PC-3 (cell line): Measurements from ENCODE around the gene RIOX2.
"Not testable (repeated sequence)": the region's sequence is repeated elsewhere in the genome, so short reads cannot be mapped to it uniquely, and the experiment has no call there.

ENCODE experiments used
- EZH2 ChIP-seq: fragments of 300-600 bp; sonication (generic); IDR thresholded peaks from one replicate; pipeline ENCODE4 v1.6.1; 2017; ENCODE audit warnings: antibody characterized with exemption, mild to moderate bottlenecking, low read length; ENCODE audit not compliant: unreplicated experiment
- EZH2phosphoT487 ChIP-seq: fragments of 300-600 bp; sonication (generic); IDR thresholded peaks from 2 replicates; pipeline ENCODE4 v1.6.1; 2018; ENCODE audit warnings: mild to moderate bottlenecking, antibody characterized with exemption, low read length, borderline replicate concordance
- TF ChIP-seq, protein P1 (sequence below): fragments of 300-600 bp; sonication (generic); conservative IDR thresholded peaks from 2 replicates; pipeline ENCODE4 v1.5.1; 2017; ENCODE audit warnings: antibody characterized with exemption, low read depth, mild to moderate bottlenecking, low read length

DNA sequence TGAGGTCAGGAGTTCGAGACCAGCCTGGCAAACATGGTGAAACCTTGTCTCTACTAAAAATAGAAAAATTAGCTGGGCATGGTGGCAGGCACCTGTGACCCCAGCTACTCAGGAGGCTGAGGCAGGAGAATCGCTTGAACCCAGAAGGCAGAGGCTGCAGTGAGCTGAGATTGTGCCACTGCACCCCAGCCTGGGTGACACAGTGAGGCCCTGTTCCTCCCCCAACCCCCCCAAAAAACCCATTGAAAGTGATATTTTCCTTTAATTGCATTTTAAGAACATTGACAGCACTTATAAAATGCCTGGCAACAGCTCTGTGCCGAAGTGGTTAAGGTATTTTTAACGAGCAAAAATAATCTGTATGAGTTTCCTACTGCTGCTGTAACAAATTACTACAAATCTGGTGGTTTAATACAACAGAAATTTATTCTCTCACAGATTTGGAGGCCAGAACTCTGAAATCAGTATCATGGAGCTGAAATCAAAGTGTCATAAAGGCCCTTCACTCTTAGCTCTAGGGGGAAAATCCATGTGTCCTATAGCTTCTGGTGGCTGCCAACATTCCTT lies 38.7 kb upstream of the RIOX2 start:
- TF ChIP-seq, protein P1, sequence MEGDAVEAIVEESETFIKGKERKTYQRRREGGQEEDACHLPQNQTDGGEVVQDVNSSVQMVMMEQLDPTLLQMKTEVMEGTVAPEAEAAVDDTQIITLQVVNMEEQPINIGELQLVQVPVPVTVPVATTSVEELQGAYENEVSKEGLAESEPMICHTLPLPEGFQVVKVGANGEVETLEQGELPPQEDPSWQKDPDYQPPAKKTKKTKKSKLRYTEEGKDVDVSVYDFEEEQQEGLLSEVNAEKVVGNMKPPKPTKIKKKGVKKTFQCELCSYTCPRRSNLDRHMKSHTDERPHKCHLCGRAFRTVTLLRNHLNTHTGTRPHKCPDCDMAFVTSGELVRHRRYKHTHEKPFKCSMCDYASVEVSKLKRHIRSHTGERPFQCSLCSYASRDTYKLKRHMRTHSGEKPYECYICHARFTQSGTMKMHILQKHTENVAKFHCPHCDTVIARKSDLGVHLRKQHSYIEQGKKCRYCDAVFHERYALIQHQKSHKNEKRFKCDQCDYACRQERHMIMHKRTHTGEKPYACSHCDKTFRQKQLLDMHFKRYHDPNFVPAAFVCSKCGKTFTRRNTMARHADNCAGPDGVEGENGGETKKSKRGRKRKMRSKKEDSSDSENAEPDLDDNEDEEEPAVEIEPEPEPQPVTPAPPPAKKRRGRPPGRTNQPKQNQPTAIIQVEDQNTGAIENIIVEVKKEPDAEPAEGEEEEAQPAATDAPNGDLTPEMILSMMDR = not testable (repeated sequence)
- TF ChIP-seq EZH2, EZH2phosphoT487: not testable (repeated sequence)
